Activated CD4-positive, alpha-beta T cell treated with anti-CD3 and anti-CD28 coated beads, Interleukin-2, amount 50 U/mL, for 48 hours (primary cell): ENCODE data around the gene ASCL2.

Experiments
- DNase-seq, 2 experiments: peaks; one replicate each; pipeline ENCODE4 v3.0.0-alpha.2; 2020

The ASCL2 gene

DNA sequence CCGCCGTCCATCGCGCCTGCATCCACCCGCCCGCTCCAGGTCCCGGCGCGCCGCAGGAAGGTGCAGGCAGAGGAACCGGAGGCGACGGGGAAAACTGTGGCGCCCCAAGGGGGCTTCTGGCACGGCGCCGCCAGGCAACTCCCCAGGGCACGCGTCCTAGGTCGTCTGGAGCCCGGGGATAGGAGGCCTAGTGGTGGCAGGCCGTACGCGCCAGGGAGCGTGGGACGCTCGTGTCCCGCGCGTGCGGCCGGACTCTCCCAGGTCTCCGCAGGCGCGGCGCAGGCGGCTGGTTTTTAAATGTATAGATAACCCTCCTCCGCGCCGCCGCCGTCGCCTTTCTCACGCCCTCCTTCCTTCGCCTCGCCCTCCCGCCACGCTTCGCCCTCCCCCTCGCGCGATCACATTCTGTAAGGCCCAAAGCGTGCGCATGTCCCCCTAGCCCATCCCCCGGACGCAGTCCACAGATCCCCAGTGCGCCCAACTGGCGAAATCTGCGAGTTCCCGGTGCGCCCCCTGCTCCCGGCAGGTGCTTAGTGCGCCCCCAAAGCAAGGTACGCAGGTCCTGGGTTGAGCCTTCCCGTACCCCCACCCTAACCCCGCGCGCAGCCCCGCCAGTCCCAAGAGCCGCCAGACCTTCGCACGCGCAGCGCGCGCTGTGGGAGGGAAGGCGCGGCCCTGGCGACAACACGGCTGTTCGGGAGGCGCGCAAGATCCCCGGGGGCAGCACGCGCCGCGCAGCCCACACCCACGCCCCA, at the start of gene ASCL2:
Gene ASCL2 (minus strand): TSS at position 267 of the 755 bp plus-strand sequence. CDS start 256 bp downstream, at position 11.
- DNase-seq, result no peak

DNA sequence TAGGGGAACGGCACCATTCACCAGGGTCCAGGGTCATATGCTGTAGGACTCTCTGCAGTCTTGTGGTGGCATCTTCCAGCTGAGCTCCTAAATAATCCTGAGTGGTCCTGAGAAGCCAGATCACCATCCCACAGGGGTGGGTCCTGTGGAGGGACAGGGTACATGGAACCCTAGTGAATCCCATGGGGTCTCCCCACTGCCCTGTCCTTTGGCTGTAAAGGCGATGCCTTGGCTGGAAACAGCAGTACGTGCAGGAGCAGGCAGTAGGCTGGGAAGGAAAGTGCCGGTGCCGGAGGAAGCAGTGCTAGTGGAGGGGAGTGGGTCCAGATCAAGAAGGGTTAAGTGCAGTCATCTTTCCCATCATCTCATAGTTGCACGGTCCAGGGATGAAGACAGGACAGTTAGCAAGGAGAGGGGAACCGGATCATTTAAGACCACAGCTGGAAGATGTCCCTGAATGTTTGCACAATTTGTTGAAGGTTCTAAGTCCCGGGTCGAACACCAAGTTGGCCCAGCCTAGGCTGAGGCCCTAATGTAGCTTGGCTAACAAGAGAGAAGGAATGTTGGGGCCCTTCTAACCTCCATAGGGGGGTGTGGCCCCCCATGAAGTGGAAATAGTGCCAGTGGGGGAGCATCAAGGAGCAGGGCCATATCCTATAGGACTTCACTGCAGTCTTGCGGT, 49.5 kb upstream of the ASCL2 start:
- no peak for DNase-seq

DNA sequence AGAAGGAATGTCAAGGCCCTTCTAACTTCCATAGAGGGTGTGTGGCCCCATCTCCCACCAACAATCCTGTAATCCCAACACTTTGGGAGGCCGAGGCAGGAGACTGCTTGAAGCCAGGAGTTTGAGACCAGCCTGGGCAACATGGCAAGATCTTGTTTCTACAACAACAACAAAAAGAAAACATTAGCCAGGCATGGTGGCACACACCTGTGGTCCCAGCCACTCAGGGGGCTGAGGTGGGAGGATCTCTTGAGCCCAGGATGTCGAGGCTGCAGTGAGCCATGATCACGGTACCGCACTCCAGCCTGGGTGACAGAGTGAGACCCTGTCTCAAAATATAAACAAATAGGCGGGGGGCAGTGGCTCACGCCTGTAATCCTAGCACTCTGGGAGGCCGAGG, 48.3 kb upstream of the ASCL2 start:
- no peak for DNase-seq

- no peak for DNase-seq
Measured at GRCh38 chr11:2318123-2318522, 47.7 kb upstream of the ASCL2 start.

GRCh38 chr11:2317354-2318050, 47.1 kb upstream of the ASCL2 start:
- no peak for DNase-seq

DNA sequence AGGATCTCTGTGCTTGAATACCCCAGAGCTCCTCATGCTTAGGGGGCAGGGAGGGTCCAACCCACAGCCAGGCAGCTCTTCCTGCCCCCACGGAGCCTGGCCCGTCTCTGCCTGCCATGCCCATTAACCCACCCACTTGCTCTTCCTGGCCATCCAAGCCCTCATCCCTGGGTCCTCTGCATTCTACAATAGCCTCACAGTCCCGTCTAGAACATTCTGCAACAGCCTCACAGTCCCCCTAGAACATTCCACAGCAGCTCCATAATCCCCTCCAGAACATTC, 46.5 kb upstream of the ASCL2 start:
- DNase-seq, result no peak

DNA sequence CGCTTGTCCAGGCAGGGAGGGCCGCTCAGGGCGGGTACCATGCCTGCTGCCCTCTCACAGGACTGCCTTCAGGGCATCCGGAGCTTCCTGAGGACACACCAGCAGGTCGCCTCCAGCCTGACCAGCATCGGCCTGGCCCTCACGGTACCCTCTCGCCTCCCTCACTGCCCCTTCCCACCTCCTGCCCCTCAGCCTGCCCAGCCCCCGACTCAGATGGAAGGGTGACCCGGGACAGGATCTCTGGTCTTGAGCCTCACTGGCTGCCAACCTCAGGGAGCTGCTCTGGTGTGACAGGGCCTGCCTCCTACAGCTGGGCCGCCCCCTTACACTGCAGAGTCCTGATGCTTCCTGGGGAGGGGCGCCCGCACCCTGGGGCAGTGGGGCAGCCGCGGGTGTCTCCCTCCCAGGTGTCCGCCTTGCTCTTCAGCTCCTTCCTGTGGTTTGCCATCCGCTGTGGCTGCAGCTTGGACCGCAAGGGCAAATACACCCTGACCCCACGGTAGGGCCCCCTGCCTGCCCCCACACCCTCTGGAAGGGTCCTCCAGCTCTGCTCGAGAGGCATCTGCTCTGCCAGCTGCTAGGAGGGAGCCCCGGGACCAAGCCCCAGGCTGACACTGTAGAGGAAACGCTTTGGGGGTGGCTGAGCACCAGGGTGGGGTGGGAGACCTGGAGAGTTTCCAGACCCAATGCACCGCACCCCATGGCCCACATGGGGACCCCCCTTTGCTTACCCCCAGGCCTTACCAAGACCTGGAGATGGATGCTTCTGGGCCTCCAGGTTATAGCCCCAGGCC, 46.0 kb upstream of the ASCL2 start:
- no peak for DNase-seq

GRCh38 chr11:2315395-2316168, 45.2 kb upstream of the ASCL2 start:
- DNase-seq, result no peak

GRCh38 chr11:2314525-2315394, 44.4 kb upstream of the ASCL2 start:
- DNase-seq, result no peak

- no peak for DNase-seq
Measured at GRCh38 chr11:2314136-2314524, 43.7 kb upstream of the ASCL2 start.

DNA sequence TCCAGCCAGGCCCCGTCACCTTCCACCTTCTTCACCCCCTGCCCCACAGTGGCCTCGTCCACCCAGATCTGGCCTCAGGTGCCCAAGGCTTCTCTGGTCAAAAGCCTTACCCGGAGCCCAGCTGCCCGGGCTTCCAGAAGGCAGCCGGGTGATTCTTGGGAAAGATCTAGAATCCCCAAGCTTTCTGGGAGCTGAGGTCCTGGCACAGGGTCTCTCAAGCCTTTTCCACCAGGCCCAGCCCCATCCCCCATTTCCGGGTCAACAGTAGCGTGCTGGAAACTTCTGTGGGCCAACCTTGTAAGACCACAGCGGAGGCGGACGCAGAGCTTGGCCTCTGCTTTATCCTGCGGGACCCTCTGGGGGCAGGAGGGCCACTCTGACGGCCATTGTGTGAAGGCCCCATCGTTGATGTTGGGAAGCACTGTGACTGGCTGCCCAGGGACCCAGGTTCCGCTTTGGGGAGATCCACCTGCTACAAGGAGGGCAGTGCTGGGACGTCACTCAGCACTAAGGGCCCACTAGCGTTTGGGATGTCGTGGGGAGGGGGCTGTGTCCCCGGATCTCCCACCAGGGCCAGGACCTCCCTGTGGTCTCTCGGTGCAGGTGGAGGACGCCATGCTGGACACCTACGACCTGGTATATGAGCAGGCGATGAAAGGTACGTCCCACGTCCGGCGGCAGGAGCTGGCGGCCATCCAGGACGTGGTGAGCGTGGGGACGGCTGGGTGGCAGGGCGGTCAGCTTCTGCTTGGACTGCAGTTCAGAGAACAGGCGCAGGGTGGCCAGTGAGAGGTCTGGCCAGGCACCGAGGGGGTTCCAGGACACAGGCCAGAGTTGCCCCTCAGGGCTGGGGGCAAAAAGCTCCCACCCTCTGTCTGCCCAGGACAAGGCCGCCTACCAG, 42.9 kb upstream of the ASCL2 start:
- DNase-seq, result no peak

DNA sequence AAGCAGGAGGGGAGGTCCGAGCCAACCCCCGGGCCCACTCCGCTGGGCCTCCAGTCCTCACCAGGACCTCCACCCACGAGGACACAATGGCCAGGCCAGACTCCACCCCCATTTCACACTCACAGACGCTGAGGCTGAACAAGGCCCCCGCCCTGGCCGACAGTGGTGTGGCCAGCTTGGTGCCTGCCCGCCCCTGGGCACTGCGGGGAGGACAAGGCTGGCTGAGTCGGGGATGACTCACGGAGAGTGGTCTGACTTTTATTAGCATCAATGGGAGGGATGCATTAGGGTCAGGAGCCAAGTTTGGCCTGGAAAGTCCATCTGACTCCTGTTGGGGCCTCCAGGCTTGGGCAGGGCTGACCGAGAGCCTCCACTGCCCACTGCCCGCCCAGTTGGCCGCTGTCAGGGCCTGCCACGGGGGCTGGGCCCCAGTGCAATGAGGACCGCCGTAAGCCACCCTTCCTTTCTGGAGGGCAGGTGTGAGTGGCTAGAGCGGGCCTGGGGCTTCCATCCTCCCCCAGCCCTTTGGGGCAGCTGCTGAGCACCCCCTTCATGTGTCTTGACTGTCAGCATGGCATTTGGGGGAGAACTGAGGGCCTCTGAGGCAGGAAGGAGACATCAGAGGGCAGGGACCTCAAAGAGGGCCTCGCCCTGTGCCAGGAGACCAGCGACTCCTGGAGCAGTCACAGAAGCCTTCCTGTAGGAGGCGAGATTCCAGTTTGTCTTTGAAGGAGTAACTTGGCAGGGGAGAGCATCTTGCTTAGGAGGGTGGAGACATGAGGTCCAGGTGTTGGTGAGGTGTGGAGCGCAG, 42.0 kb upstream of the ASCL2 start:
- DNase-seq, result no peak

- DNase-seq, result no peak
Measured at GRCh38 chr11:2311353-2312133, 41.2 kb upstream of the ASCL2 start.

DNA sequence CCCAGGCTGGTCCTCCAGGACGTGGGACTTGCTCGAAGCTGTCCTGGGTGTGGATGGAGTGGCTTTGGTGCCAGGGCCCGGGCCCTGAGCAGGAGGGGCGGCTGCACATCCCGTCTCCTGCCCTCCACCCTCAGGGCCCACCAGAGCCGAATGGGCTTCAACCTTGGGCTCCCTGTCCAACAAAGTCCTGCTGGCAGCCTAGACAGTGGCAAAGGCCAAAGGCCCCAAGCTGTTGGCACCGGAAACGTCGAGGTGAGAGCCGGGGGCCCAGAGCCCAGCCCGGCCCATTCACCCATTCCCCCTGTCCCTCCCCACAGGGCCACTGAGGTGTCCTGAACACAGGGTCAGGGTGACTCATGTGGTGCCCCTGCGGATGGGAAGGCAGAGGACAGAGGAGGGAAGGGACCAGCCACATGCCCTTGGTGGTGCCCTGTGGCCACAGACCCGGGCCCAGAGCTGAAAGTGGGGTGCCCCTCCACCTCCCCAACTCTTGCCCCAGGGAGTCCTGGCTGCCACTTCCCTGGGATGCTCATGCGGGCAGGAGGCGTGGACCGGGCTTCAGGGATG, 40.5 kb upstream of the ASCL2 start:
- DNase-seq, result no peak

- no peak for DNase-seq
Measured at GRCh38 chr11:2310073-2310785, 39.8 kb upstream of the ASCL2 start.

DNA sequence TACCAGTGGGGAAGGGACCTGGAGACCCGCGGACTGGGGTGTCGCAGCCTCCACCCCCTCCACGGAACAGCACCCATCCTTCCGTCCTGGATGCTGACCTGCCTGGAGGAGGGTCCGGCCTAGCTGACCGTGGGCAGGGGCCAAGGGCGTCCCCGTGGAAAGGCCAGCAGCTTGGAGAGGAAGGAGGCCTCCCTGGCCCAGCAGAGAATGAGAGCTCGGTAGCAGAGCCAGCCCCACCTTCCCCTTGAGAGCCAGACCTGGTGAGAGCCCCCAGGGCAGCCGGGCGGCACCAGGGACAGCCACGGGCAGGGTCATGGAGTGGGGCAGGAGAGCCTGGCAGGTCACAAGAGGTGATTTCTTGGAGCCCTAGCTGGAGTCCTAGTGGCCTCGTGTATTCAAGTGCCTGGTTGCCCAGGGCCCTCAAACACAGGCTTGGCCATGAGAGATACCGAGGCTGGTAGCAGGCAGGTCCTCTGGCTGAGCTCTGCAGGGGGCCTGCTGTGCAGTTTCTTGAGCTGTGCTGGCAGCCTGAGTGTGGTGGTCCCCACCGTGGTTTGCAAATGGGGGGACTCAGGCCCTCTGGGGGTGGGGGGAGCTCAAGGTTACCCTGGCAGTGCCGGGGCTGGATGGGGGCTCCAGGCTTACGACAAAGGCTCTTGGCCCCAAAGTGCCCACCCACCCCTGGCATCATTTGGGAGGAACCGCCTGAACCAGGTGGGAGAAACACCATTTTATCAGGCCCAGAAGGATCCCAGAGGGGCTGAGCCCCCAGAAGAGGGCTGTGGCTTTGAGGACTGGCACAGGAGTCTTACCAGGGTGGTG, 39.1 kb upstream of the ASCL2 start:
- DNase-seq, result no peak

DNA sequence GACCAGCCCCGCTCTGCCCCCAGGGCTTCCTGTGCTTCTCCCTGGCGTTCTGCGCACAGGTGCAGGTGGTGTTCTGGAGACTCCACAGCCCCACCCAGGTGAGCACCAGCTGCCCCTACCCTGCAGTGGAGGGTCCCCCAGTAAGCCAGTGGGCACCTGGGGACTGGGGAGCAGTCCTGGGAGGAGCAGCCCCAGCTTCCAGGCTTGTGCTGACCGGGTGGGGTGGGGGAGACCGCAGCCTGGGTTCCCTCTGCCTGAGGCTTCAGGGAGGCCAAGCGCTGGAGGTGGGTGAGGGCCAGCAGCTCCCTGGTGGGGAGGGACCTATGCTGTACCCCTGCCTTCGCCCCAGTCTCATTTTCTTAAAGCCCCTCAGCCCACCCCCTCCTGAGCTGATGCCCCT, 38.3 kb upstream of the ASCL2 start:
- DNase-seq, result no peak
